HUES6 (cell line): ENCODE results near the gene RBFOX2.
"Not testable (repeated sequence)": the region's sequence is repeated elsewhere in the genome, so short reads cannot be mapped to it uniquely, and the experiment has no call there.

Experiments
- H3K27ac ChIP-seq: 2 replicates; pipeline ENCODE4 v1.7.0; 2013; ENCODE audit warnings: low read depth, mild to moderate bottlenecking, low read length, inconsistent platforms
- H3K27me3 ChIP-seq: 2 replicates; pipeline ENCODE4 v1.6.1; 2013; ENCODE audit warnings: low read length; ENCODE audit not compliant: control insufficient read depth, insufficient read depth
- H3K36me3 ChIP-seq: 2 replicates; pipeline ENCODE4 v1.6.1; 2013; ENCODE audit warnings: low read length; ENCODE audit not compliant: control insufficient read depth, insufficient read depth
- H3K4me1 ChIP-seq: 2 replicates; pipeline ENCODE4 v1.6.1; 2013; ENCODE audit warnings: low read length; ENCODE audit not compliant: control insufficient read depth, insufficient read depth
- H3K4me3 ChIP-seq: 2 replicates; pipeline ENCODE4 v1.5.1; 2013; ENCODE audit warnings: low read depth, low read length
- H3K9ac ChIP-seq: one replicate; pipeline ENCODE4 v1.6.1; 2013; ENCODE audit warnings: mild to moderate bottlenecking, low read length
- H3K9me3 ChIP-seq: 2 replicates; pipeline ENCODE4 v1.6.1; 2013; ENCODE audit warnings: low read depth, low read length; ENCODE audit not compliant: control insufficient read depth, insufficient read depth

The RBFOX2 gene

GRCh38 chr22:36021606-36022153 is 6.9 kb downstream of the RBFOX2 start:
- Histone ChIP-seq H3K9ac (no peak overlapping the region), H3K27me3 (no peaks in the 10 kb centered on the region), H3K4me3 (no peak overlapping the region), H3K36me3 (no peaks in the 10 kb centered on the region), H3K4me1 (peaks cover 26% of the 10 kb centered on the region), H3K9me3 (no peaks in the 10 kb centered on the region), H3K27ac (no peak overlapping the region)

GRCh38 chr22:36020865-36021264 is 7.8 kb downstream of the RBFOX2 start:
- H3K27ac ChIP-seq, H3K27me3 ChIP-seq, H3K36me3 ChIP-seq, H3K9me3 ChIP-seq, H3K9ac ChIP-seq, H3K4me3 ChIP-seq: not testable (repeated sequence)
- peaks cover 27% of the 10 kb centered on the region for H3K4me1 ChIP-seq

- Histone ChIP-seq H3K4me1 (peaks cover 34% of the 10 kb centered on the region), H3K9ac (no peak overlapping the region), H3K27ac (no peak overlapping the region), H3K4me3 (no peak overlapping the region), H3K36me3 (no peaks in the 10 kb centered on the region), H3K9me3 (no peaks in the 10 kb centered on the region), H3K27me3 (no peaks in the 10 kb centered on the region)
Observed at GRCh38 chr22:36017651-36018091, 11.0 kb downstream of the RBFOX2 start.

GRCh38 chr22:36016684-36017083 is 11.9 kb downstream of the RBFOX2 start:
- Histone ChIP-seq H3K4me1 (peaks cover 34% of the 10 kb centered on the region), H3K9ac (no peak overlapping the region), H3K36me3 (no peaks in the 10 kb centered on the region), H3K9me3 (no peaks in the 10 kb centered on the region), H3K27ac (no peak overlapping the region), H3K4me3 (no peak overlapping the region), H3K27me3 (no peaks in the 10 kb centered on the region)

GRCh38 chr22:36015811-36016529 is 12.7 kb downstream of the RBFOX2 start:
- Histone ChIP-seq H3K9me3 (no peaks in the 10 kb centered on the region), H3K27ac (no peak overlapping the region), H3K9ac (no peak overlapping the region), H3K4me1 (peaks cover 36% of the 10 kb centered on the region), H3K36me3 (no peaks in the 10 kb centered on the region), H3K27me3 (no peaks in the 10 kb centered on the region), H3K4me3 (no peak overlapping the region)

GRCh38 chr22:36015155-36015810 is 13.3 kb downstream of the RBFOX2 start:
- no peaks in the 10 kb centered on the region for H3K9me3 ChIP-seq
- peaks cover 43% of the 10 kb centered on the region for H3K4me1 ChIP-seq
- H3K36me3 ChIP-seq, result no peaks in the 10 kb centered on the region
- H3K27me3 ChIP-seq, result no peaks in the 10 kb centered on the region
- no peak overlapping the region for H3K4me3 ChIP-seq
- H3K27ac ChIP-seq, result no peak overlapping the region
- H3K9ac ChIP-seq, result no peak overlapping the region

- H3K9me3 ChIP-seq, result no peaks in the 10 kb centered on the region
- no peaks in the 10 kb centered on the region for H3K27me3 ChIP-seq
- no peak overlapping the region for H3K9ac ChIP-seq
- no peak overlapping the region for H3K4me3 ChIP-seq
- H3K27ac ChIP-seq, result no peak overlapping the region
- no peaks in the 10 kb centered on the region for H3K36me3 ChIP-seq
- H3K4me1 ChIP-seq, result peaks cover 49% of the 10 kb centered on the region
Observed at GRCh38 chr22:36014546-36015074, 14.0 kb downstream of the RBFOX2 start.

GRCh38 chr22:36012332-36012731 is 16.3 kb downstream of the RBFOX2 start:
- Histone ChIP-seq H3K4me1 (peaks cover 36% of the 10 kb centered on the region), H3K27ac (no peak overlapping the region), H3K4me3 (no peak overlapping the region), H3K9me3 (no peaks in the 10 kb centered on the region), H3K9ac (no peak overlapping the region), H3K36me3 (no peaks in the 10 kb centered on the region), H3K27me3 (no peaks in the 10 kb centered on the region)

- H3K27me3 ChIP-seq, result no peaks in the 10 kb centered on the region
- H3K9me3 ChIP-seq, result no peaks in the 10 kb centered on the region
- H3K4me1 ChIP-seq, result peaks cover 30% of the 10 kb centered on the region
- H3K9ac ChIP-seq, result no peak overlapping the region
- H3K27ac ChIP-seq, result no peak overlapping the region
- no peaks in the 10 kb centered on the region for H3K36me3 ChIP-seq
- no peak overlapping the region for H3K4me3 ChIP-seq
Observed at GRCh38 chr22:36010882-36011281, 17.7 kb downstream of the RBFOX2 start.

- Histone ChIP-seq H3K4me1 (peaks cover 23% of the 10 kb centered on the region), H3K9me3 (no peaks in the 10 kb centered on the region), H3K27me3 (no peaks in the 10 kb centered on the region), H3K9ac (no peak overlapping the region), H3K27ac (no peak overlapping the region), H3K36me3 (no peaks in the 10 kb centered on the region), H3K4me3 (no peak overlapping the region)
Observed at GRCh38 chr22:36010090-36010489, 18.5 kb downstream of the RBFOX2 start.

- H3K9me3 ChIP-seq, result no peaks in the 10 kb centered on the region
- H3K27me3 ChIP-seq, result no peaks in the 10 kb centered on the region
- H3K4me1 ChIP-seq, result peaks cover 23% of the 10 kb centered on the region
- no peak overlapping the region for H3K4me3 ChIP-seq
- H3K27ac ChIP-seq, result no peak overlapping the region
- no peak overlapping the region for H3K9ac ChIP-seq
- H3K36me3 ChIP-seq, result no peaks in the 10 kb centered on the region
Observed at GRCh38 chr22:36009085-36009484, 19.5 kb downstream of the RBFOX2 start.
